Activated CD8-positive, alpha-beta T cell treated with anti-CD3 and anti-CD28 coated beads for 36 hours (primary cell): ENCODE results near the gene PRKD1. TPM values are rescaled to one million over a fixed set of nuclear protein-coding genes. Genes with fewer than 3 reads are reported as not detected.

Experiments used
- ATAC-seq: fragments of 200-7000 bp; cut with Tn5 transposase; one replicate; pipeline ENCODE4 v1.10.0; 2021; ENCODE audit warnings: mild to moderate bottlenecking, moderate library complexity
- CTCF ChIA-PET: fragments of 350-600 bp; sonication (Branson Sonifier 250); formaldehyde crosslinking; loops from one replicate; lab custom pipeline; 2021; ENCODE audit warnings: antibody characterized with exemption; lab: Charles Lee
- POLR2A ChIA-PET: fragments of 350-600 bp; sonication (Branson Sonifier 250); formaldehyde crosslinking; loops from one replicate; lab custom pipeline; 2021; ENCODE audit warnings: antibody characterized with exemption; lab: Charles Lee
- DNase-seq: peaks from one replicate; pipeline ENCODE4 v3.0.0-alpha.2; 2020
- H3K27ac Mint-ChIP-seq: one replicate; pipeline ENCODE4 v1.8.0; 2021; ENCODE audit warnings: mild to moderate bottlenecking, mixed read lengths
- H3K27me3 Mint-ChIP-seq: one replicate; pipeline ENCODE4 v1.8.0; 2021; ENCODE audit warnings: mixed read lengths
- H3K36me3 Mint-ChIP-seq: one replicate; pipeline ENCODE4 v1.8.0; 2021; ENCODE audit warnings: low read depth, mixed read lengths
- H3K4me1 Mint-ChIP-seq: one replicate; pipeline ENCODE4 v1.8.0; 2021; ENCODE audit warnings: low read depth, mixed read lengths
- H3K4me3 Mint-ChIP-seq: one replicate; pipeline ENCODE4 v1.8.0; 2021; ENCODE audit warnings: mild to moderate bottlenecking, moderate library complexity, mixed read lengths
- H3K9me3 Mint-ChIP-seq: one replicate; pipeline ENCODE4 v1.8.0; 2021; ENCODE audit warnings: mixed read lengths
- intact Hi-C: fragments of 100-400 bp; cut with micrococcal nuclease; formaldehyde crosslinking; loops from one replicate; pipeline ENCODE4 v1.10.0; 2022
- total RNA-seq, 2 experiments: library from RNA; stranded (reverse); gene quantifications; one replicate each; pipeline ENCODE4 v1.2.3, GENCODE V29; 2021
- TF ChIP-seq, protein P1 (sequence below): fragments of 200-600 bp; IDR thresholded peaks from one replicate; pipeline ENCODE4 v1.8.0; 2022; ENCODE audit warnings: antibody characterized with exemption, mild to moderate bottlenecking

PRKD1 gene
- total RNA-seq, 2 experiments from 2014 or later, result not detected

DNA sequence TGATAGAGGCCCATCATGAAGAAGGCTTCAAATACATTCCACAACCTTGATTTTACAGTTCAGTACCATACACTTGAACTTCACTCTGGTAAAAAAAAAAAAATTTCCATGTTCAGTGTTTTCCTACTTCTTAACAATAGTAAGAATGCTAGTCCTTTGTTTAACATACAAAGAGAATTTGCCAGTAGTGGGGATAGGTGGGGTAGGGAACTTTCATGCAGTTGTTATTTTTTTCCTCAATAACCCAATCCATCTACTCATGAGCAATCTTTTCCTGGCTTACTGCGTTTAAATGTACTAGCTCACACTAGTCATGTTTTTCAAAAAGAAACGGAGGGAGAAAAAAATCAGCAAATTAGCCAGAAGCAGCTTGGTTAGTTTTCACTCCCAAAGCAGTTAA is 206.1 kb downstream of the PRKD1 start:
- DNase-seq, result no peak
- Mint-ChIP-seq H3K27ac (no peak overlapping the region), H3K36me3 (no peaks in the 10 kb centered on the region), H3K4me3 (no peak overlapping the region), H3K4me1 (no peaks in the 10 kb centered on the region), H3K27me3 (no peaks in the 10 kb centered on the region), H3K9me3 (no peaks in the 10 kb centered on the region)
- TF ChIP-seq, protein P1, sequence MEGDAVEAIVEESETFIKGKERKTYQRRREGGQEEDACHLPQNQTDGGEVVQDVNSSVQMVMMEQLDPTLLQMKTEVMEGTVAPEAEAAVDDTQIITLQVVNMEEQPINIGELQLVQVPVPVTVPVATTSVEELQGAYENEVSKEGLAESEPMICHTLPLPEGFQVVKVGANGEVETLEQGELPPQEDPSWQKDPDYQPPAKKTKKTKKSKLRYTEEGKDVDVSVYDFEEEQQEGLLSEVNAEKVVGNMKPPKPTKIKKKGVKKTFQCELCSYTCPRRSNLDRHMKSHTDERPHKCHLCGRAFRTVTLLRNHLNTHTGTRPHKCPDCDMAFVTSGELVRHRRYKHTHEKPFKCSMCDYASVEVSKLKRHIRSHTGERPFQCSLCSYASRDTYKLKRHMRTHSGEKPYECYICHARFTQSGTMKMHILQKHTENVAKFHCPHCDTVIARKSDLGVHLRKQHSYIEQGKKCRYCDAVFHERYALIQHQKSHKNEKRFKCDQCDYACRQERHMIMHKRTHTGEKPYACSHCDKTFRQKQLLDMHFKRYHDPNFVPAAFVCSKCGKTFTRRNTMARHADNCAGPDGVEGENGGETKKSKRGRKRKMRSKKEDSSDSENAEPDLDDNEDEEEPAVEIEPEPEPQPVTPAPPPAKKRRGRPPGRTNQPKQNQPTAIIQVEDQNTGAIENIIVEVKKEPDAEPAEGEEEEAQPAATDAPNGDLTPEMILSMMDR, result no peak
- ChIA-PET POLR2A (no interaction called here), CTCF (no interaction called here)
- ATAC-seq, result no peak
- intact Hi-C loops, result no loop called here

DNA sequence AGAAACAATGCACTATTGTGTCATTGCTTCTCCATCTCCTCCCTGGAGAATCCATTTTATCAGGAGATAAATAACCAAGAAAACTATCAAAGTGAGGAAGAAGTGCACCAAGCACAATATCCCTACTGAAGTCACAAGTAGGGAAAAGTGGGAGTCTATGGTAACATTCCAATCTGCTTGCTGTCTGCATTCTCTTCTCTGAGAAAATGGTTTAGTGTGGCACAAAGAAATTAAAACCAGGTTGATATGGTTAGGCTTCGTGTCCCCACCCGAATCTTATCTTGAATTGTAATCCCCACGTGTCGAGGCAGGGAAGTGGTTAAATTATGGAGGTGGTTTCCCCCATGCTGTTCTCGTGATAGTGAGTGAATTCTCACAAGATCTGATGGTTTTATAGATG is 209.7 kb downstream of the PRKD1 start:
- H3K9me3 Mint-ChIP-seq, result peaks cover 1% of the 10 kb centered on the region
- intact Hi-C loops, result no loop called here
- H3K4me3 Mint-ChIP-seq, result no peak overlapping the region
- POLR2A ChIA-PET, result no interaction called here
- TF ChIP-seq, protein P1, result no peak
- no peak for DNase-seq
- CTCF ChIA-PET, result no interaction called here
- no peak overlapping the region for H3K27ac Mint-ChIP-seq
- H3K27me3 Mint-ChIP-seq, result no peaks in the 10 kb centered on the region
- no peaks in the 10 kb centered on the region for H3K36me3 Mint-ChIP-seq
- H3K4me1 Mint-ChIP-seq, result no peaks in the 10 kb centered on the region
- ATAC-seq, result no peak

DNA sequence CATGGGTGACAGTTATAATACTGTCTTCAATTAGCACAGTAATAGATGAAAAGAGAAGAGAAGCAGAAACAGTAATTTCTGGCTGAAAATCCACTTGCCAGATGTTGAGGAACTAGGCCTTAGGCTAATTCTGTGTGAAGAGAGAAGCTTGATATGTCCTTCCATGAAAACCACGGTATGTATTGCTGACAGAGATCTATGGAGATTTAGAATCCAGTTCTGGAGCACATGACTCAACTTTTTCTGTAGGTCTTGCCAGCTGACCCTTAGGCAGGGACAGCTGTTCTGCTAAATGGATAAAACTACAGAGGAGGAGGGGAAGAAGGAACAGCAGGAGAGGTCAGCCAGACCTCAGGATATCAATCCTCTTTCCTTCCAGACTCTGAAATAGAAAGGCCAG is 211.5 kb downstream of the PRKD1 start:
- Mint-ChIP-seq H3K36me3 (no peaks in the 10 kb centered on the region), H3K27ac (no peak overlapping the region), H3K4me1 (no peaks in the 10 kb centered on the region), H3K9me3 (peaks cover 4% of the 10 kb centered on the region), H3K27me3 (no peaks in the 10 kb centered on the region), H3K4me3 (no peak overlapping the region)
- ATAC-seq, result no peak
- DNase-seq, result no peak
- CTCF ChIA-PET, result no interaction called here
- POLR2A ChIA-PET, result no interaction called here
- TF ChIP-seq, protein P1, result no peak
- intact Hi-C loops, result no loop called here

- TF ChIP-seq, protein P1, result no peak
- Mint-ChIP-seq H3K36me3 (no peaks in the 10 kb centered on the region), H3K4me1 (no peaks in the 10 kb centered on the region), H3K4me3 (no peak overlapping the region), H3K27ac (no peak overlapping the region), H3K9me3 (peaks cover 7% of the 10 kb centered on the region), H3K27me3 (no peaks in the 10 kb centered on the region)
- DNase-seq, result no peak
- ChIA-PET POLR2A (no interaction called here), CTCF (no interaction called here)
- intact Hi-C loops, result no loop called here
- no peak for ATAC-seq
These were observed 215.0 kb downstream of the PRKD1 start for GRCh38 chr14:29712601-29713000.

DNA sequence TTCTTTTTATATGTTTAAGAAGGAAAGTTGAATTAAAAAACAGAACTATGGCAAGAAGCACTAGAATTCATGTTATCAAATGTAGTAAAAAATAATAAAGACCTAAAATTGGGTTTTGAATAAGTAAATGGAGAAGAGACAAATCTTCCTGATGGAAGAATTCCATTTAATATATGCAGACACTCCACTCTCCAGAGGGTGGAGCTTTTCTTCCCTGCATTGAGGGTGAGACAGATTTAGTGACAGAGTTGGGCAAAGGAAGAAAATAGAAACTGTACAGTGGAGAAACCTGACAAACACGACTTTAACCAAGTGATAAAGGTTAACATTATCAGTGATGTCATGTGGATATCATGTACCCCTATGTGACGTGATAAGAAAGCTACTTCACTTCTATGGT is 217.6 kb downstream of the PRKD1 start:
- Mint-ChIP-seq H3K27me3 (no peaks in the 10 kb centered on the region), H3K36me3 (no peaks in the 10 kb centered on the region), H3K27ac (no peak overlapping the region), H3K9me3 (peaks cover 13% of the 10 kb centered on the region), H3K4me1 (no peaks in the 10 kb centered on the region), H3K4me3 (no peak overlapping the region)
- ChIA-PET CTCF (no interaction called here), POLR2A (no interaction called here)
- intact Hi-C loops, result no loop called here
- ATAC-seq (no peak), DNase-seq (no peak)
- TF ChIP-seq, protein P1, result no peak
